IPS-15b (cell line): ENCODE measurements around the gene KIF16B.

Source experiments
- H3K27me3 ChIP-seq: one replicate; pipeline ENCODE4 v1.6.1; 2013; ENCODE audit warnings: low read length; ENCODE audit not compliant: control insufficient read depth, insufficient read depth
- H3K36me3 ChIP-seq: one replicate; pipeline ENCODE4 v1.6.1; 2013; ENCODE audit warnings: low read length; ENCODE audit not compliant: control insufficient read depth, insufficient read depth
- H3K4me1 ChIP-seq: one replicate; pipeline ENCODE4 v1.6.1; 2013; ENCODE audit warnings: mild to moderate bottlenecking, low read length; ENCODE audit not compliant: control insufficient read depth, insufficient read depth
- H3K4me3 ChIP-seq: one replicate; pipeline ENCODE4 v1.5.1; 2013; ENCODE audit warnings: low read depth, low read length
- H3K9ac ChIP-seq: one replicate; pipeline ENCODE4 v1.6.1; 2013; ENCODE audit warnings: low read depth, mild to moderate bottlenecking, low read length
- H3K9me3 ChIP-seq: one replicate; pipeline ENCODE4 v1.6.1; 2013; ENCODE audit warnings: mild to moderate bottlenecking, low read length; ENCODE audit not compliant: control insufficient read depth, insufficient read depth

The KIF16B gene

DNA sequence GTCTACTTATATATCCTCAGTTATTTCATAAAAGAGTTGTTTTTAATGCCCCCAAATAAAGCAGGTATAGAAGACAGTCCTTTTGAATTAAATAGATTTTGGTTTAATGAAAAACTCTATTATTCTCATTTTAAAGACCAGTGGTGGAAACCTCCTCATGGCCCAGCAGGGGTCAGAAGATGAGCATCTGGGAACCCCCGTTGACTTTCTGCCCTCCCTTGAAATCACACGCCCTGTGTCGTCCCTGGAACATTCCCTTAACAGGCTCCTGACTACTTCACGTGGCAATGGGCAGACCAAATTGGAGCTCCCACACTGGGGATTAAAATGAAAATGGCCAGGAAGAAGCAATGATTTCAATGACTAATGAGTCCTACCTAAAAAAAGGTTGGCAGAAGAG is 220.9 kb downstream of the KIF16B start:
- Histone ChIP-seq H3K4me1 (no peaks in the 10 kb centered on the region), H3K9me3 (no peaks in the 10 kb centered on the region), H3K4me3 (no peak overlapping the region), H3K36me3 (no peaks in the 10 kb centered on the region), H3K27me3 (no peaks in the 10 kb centered on the region), H3K9ac (no peak overlapping the region)

DNA sequence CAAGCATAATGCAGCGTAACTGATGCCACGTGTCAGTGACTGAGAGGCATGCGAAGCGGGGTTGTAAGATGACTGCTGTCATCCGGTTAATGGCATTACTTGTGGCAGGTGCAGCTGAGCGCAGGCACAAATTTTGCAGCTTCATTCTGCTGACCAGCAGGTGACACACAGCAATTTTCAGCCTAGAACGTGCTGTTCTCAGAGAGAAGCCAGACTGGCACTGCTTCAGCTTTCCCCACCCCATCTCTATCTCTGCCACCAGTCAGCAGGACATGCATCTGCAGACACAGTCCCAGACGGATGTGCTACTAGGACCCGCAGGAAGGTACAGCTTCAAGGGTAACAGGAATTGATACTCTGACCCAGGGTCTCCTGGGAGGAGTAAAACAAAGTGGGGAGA is 221.8 kb downstream of the KIF16B start:
- H3K27me3 ChIP-seq = no peaks in the 10 kb centered on the region
- no peak overlapping the region for H3K4me3 ChIP-seq
- no peak overlapping the region for H3K9ac ChIP-seq
- H3K4me1 ChIP-seq = no peaks in the 10 kb centered on the region
- no peaks in the 10 kb centered on the region for H3K36me3 ChIP-seq
- no peaks in the 10 kb centered on the region for H3K9me3 ChIP-seq

DNA sequence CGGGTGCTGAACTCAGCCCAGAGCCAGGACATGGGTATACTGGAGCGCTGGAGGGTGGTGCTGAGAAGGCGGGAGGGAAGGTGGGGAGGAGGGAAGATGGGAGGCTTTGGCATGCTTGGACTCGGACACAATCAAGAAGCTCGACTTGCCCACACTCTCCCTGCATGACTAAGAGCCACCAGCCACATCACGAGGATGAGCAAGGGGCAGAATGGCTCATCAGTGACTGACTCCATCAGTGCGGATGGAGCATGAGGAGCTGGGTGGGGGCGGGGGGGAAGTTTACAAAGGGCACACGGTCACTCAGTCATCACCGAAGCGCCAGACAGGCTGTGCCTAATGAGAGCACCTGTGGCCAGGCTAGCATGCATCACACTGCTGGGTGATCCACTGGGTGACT is 222.8 kb downstream of the KIF16B start:
- H3K4me1 ChIP-seq = no peaks in the 10 kb centered on the region
- no peaks in the 10 kb centered on the region for H3K36me3 ChIP-seq
- no peak overlapping the region for H3K9ac ChIP-seq
- no peak overlapping the region for H3K4me3 ChIP-seq
- no peaks in the 10 kb centered on the region for H3K9me3 ChIP-seq
- no peaks in the 10 kb centered on the region for H3K27me3 ChIP-seq

DNA sequence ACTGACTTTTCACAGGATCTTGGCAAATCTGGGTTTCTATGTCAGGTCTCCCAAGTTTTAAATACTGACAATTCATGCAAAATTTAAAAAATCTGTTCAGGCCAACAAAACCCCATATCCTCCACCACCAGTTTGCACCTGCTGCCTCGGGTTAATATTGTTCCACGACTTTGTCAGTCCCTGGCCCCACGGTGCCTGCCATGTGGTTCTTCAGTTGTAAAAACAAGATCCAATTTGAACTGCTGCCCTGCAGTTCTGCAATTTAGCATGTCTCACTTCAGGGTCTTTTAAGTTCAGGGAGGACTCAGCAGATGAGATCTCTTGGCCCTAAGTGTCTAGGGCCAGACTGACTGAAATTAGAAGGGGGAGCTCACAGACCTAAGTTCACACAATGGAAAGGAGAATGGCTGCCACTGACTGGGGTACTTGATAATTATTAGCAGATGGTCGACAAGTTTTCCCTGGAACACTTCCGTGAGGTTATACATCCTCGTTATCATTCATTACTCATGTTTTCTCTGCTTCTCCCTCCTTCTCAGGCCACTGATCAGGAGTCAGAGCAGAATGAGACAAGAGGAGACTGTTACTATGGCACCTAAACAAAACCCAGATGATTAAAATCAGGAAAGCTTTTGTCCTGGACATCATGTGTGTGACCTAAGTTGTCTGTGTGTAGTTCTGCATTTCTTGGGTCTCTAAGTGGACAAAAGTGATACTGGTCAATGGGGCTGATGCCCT is 223.6 kb downstream of the KIF16B start:
- Histone ChIP-seq H3K27me3 (no peaks in the 10 kb centered on the region), H3K4me1 (no peaks in the 10 kb centered on the region), H3K9ac (no peak overlapping the region), H3K36me3 (no peaks in the 10 kb centered on the region), H3K4me3 (no peak overlapping the region), H3K9me3 (no peaks in the 10 kb centered on the region)

DNA sequence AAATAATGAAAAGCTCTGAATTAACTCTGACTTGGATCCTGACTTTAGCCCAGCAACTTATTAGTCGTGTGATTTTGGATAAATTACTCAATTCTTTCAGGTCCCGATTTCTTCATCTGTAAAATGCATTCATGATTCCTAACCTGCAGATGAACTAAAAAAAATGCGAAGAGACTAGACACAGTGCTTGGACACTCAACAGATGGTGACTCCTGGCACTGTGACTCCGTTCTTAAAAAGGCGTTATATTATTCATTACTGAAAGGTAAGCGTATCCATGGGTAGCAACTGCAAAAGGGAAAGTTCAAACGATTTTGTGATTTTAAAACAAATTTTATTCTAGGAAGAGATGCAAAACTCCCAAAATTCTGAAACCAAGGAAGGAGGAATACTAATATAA is 226.3 kb downstream of the KIF16B start:
- no peak overlapping the region for H3K9ac ChIP-seq
- no peaks in the 10 kb centered on the region for H3K27me3 ChIP-seq
- no peaks in the 10 kb centered on the region for H3K4me1 ChIP-seq
- no peaks in the 10 kb centered on the region for H3K9me3 ChIP-seq
- no peak overlapping the region for H3K4me3 ChIP-seq
- H3K36me3 ChIP-seq = no peaks in the 10 kb centered on the region

DNA sequence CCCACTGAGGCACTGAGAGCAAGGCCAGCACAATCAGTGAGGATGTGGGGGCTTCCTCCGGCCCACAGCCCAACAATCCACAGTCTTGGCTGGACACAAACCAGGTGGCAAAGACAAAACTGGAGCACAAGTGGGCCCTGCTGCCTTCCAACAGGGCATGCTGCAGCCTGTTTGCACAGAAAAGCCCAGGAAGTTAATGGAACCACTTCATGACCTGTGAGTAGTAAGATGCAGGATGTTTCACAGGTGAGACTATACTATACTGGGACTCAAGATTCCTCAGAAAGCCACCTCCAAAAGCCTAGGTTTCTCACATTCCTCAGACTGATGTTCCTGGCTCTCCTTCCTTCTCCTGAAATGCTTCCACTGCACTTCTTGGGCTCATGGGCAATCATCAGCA is 235.5 kb downstream of the KIF16B start:
- Histone ChIP-seq H3K4me1 (no peaks in the 10 kb centered on the region), H3K4me3 (no peak overlapping the region), H3K36me3 (no peaks in the 10 kb centered on the region), H3K9me3 (no peaks in the 10 kb centered on the region), H3K27me3 (no peaks in the 10 kb centered on the region), H3K9ac (no peak overlapping the region)

DNA sequence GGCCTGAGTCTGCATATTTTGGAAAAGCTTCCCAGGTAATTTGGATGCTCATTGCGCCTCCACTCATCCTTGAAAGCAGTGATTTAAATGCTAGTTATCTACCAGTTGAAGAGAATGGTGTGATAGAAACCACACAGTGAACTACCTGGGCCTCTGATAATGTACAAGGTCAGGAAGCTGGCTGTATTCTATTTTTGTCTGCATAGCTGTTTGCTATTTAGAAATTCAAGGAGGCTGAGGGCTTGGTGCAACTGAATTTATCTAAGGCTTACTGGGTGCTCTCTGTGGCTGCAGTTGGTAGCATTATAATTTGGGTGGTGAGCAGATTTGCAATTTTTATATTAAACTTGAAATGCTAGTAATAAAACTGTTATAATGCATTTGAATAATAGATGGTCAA is 245.6 kb downstream of the KIF16B start:
- Histone ChIP-seq H3K9me3 (no peaks in the 10 kb centered on the region), H3K36me3 (no peaks in the 10 kb centered on the region), H3K27me3 (no peaks in the 10 kb centered on the region), H3K4me1 (no peaks in the 10 kb centered on the region), H3K4me3 (no peak overlapping the region), H3K9ac (no peak overlapping the region)

DNA sequence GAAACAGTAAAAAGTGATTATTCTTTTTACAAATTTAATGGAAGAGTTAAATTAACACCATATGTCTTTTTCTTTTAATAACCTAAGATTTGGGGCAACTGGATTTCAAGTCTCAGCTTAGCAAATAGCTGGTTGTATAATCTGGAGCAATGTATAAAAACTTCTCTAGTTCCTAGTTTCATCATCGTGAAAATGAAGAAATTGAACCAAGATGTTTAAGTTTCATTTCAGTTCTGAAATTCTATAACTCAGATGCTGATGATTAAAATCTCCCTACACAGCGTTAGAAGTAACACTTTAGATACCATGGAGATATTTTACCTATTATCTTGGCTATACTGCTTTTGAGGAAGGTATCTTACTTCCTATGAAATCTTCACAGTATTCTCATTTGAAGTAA is 252.0 kb downstream of the KIF16B start:
- Histone ChIP-seq H3K36me3 (no peaks in the 10 kb centered on the region), H3K9ac (no peak overlapping the region), H3K9me3 (no peaks in the 10 kb centered on the region), H3K27me3 (no peaks in the 10 kb centered on the region), H3K4me1 (no peaks in the 10 kb centered on the region), H3K4me3 (no peak overlapping the region)

DNA sequence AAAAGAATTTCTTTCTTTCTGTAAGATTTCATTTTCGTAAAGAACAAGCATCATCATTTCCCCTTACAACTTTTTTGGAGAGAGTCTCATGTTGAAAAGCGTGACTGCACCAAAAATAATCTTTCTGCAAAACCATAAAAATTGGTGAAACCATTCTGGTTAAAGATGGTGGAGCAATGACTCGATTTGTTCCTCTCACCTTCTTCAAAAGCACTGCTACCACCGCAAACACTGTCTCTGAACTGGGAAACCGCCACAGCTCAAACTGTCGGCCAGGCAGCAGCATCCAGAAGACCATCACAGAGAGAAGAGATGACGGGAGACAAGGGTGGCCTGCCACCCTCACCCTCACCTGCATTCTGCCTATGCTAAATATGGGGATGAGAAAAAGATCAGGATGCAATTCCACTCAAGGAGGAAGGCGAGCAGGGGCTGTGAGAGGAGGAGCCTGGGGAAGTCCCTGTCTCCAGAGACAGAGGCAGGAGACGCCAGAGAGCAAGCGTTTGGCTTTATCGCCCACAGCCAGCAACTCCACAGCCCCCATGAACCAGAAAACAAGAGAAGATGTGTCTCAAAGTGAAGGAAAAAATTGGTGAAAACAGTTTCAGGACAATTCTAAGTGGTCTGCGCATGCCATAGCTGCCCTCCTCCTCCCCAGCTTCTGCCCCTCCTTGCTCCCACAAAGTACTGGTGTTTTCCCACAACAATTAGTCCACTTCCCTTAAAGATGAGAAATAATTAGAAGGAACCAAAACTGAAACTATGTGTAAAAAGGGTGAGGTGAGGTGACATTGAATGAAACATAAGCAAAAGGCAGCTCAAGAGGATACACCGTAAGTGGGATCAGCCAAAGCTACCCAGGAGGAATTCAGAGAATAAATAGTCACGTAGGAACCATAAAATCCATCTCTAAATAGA is 255.5 kb downstream of the KIF16B start:
- no peaks in the 10 kb centered on the region for H3K27me3 ChIP-seq
- H3K4me1 ChIP-seq = no peaks in the 10 kb centered on the region
- no peak overlapping the region for H3K4me3 ChIP-seq
- H3K9me3 ChIP-seq = no peaks in the 10 kb centered on the region
- no peak overlapping the region for H3K9ac ChIP-seq
- no peaks in the 10 kb centered on the region for H3K36me3 ChIP-seq

DNA sequence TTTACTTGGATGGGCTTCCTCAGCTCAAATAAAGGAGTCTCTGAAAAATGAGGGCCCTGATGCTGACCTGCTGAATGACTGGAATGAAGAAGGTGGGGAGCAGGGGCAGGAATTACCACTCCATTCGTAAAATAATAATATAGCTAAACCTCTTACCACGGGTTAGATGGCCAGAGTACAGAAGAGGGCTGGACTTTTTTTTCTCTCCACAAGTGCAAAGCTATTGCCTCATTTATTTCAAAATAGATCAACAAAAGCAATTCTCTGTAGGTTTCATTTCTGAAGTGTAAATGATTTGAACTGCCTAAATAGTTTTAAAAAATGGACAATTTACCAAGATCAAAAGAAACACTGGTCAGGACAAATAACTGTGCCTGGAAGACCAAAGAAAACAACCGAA is 256.7 kb downstream of the KIF16B start:
- no peaks in the 10 kb centered on the region for H3K9me3 ChIP-seq
- H3K36me3 ChIP-seq = no peaks in the 10 kb centered on the region
- H3K27me3 ChIP-seq = no peaks in the 10 kb centered on the region
- no peaks in the 10 kb centered on the region for H3K4me1 ChIP-seq
- H3K9ac ChIP-seq = no peak overlapping the region
- no peak overlapping the region for H3K4me3 ChIP-seq

DNA sequence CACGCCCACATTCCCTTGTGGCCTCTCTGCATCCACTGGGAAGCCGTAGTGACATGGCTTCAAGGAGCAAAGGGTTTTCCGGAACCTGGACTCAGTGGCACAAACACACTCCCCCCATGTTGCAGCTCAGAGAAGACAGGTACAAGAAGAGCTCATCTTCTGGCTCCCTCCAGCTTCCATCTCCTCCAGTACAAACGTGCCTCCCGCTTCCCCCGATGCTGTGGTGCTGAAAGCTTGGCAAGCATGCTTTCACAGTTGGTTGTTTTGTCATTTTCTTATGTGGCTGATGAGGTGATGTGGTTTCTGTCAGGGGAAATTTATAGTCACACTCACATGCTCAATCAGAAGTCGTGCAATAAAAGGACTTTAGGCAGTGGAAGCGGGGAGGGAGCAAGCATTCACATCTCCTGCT is 258.5 kb downstream of the KIF16B start:
- H3K4me3 ChIP-seq = no peak overlapping the region
- no peak overlapping the region for H3K9ac ChIP-seq
- no peaks in the 10 kb centered on the region for H3K4me1 ChIP-seq
- no peaks in the 10 kb centered on the region for H3K27me3 ChIP-seq
- H3K9me3 ChIP-seq = no peaks in the 10 kb centered on the region
- H3K36me3 ChIP-seq = no peaks in the 10 kb centered on the region

DNA sequence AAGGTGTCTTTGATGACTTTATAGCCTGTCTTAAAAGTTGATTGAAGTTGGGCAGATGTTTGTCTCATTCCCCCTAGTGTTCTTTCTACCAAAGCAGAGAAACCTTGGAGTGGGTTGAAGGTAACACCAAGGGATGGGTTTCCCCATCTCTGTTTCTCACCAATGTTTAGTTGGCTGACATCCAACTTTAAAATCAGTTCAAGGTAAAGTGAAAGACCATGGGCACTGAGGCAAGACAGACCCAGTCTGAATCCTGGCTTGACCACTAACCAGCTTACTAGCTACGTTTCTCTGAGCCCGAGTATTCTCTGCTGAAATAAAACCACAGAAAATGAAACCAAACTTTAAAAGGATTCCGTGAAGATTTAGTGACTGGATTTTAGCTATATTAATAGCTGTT is 258.9 kb downstream of the KIF16B start:
- Histone ChIP-seq H3K9ac (no peak overlapping the region), H3K9me3 (no peaks in the 10 kb centered on the region), H3K4me3 (no peak overlapping the region), H3K36me3 (no peaks in the 10 kb centered on the region), H3K4me1 (no peaks in the 10 kb centered on the region), H3K27me3 (no peaks in the 10 kb centered on the region)
